Vagina (tissue), 2 donors: ENCODE measurements around the gene SVIL. TPM values are rescaled to one million over a fixed set of nuclear protein-coding genes. Genes with fewer than 3 reads are reported as not detected.
"Not testable (repeated sequence)": the region's sequence is repeated elsewhere in the genome, so short reads cannot be mapped to it uniquely, and the experiment has no call there.

Source experiments
- DNase-seq, 2 donors: peaks; one replicate each; pipeline ENCODE4 v3.0.0-alpha.2; 2017; ENCODE audit errors: extremely low spot score in 2 of 2
- H3K27ac ChIP-seq: fragments of 200-600 bp; sonication (generic); one replicate; pipeline ENCODE4 v1.5.1; 2019
- H3K27me3 ChIP-seq: fragments of 200-600 bp; sonication (generic); one replicate; pipeline ENCODE4 v1.5.1; 2019
- H3K36me3 ChIP-seq, 2 donors: fragments of 200-600 bp; sonication (generic); one replicate each; pipeline ENCODE4 v1.5.1; 2017 to 2019
- H3K4me1 ChIP-seq: fragments of 200-600 bp; sonication (generic); one replicate; pipeline ENCODE4 v1.5.1; 2019
- H3K4me3 ChIP-seq, 2 donors: fragments of 200-600 bp; sonication (generic); 1 replicate in 1 of 2; 2 replicates in 1 of 2; pipeline ENCODE4 v1.5.1; 2016 to 2019
- H3K9me3 ChIP-seq: fragments of 200-600 bp; sonication (generic); one replicate; pipeline ENCODE4 v1.5.1; 2019
- POLR2A ChIP-seq, 2 donors: fragments of 450-650 bp; IDR thresholded peaks; one replicate each; pipeline ENCODE4 v1.6.1; 2017; ENCODE audit warnings: antibody characterized with exemption in 2 of 2, mild to moderate bottlenecking in 2 of 2, moderate library complexity in 2 of 2
- POLR2AphosphoS5 ChIP-seq, 2 donors: sonication (generic); formaldehyde crosslinking; IDR thresholded peaks; one replicate each; pipeline ENCODE4 v1.9.0; 2017; ENCODE audit warnings: antibody characterized with exemption in 2 of 2, mild to moderate bottlenecking in 2 of 2, low read depth in 1 of 2; ENCODE audit not compliant: insufficient read depth in 1 of 2
- intact Hi-C: fragments of 100-400 bp; cut with DNase I; formaldehyde crosslinking; loops from one replicate; pipeline ENCODE4 v1.15.1; 2023
- total RNA-seq: library from RNA; depleted of rRNA; stranded (reverse); fragments of >200 nt; gene quantifications from one replicate; pipeline ENCODE4 v1.2.3, GENCODE V29; 2016
- TF ChIP-seq, protein P1 (sequence below), 3 experiments: fragments of 450-650 bp in 2 of 3; fragments of 200-600 bp in 1 of 3; sonication (generic) in 1 of 3; IDR thresholded peaks; one replicate each; pipeline ENCODE4 v1.5.1; 2017 to 2019; ENCODE audit warnings: antibody characterized with exemption in 3 of 3, mild to moderate bottlenecking in 2 of 3, moderate library complexity in 2 of 3

The SVIL gene
- total RNA-seq, 1 donor from 2014 or later, result 111 TPM

DNA sequence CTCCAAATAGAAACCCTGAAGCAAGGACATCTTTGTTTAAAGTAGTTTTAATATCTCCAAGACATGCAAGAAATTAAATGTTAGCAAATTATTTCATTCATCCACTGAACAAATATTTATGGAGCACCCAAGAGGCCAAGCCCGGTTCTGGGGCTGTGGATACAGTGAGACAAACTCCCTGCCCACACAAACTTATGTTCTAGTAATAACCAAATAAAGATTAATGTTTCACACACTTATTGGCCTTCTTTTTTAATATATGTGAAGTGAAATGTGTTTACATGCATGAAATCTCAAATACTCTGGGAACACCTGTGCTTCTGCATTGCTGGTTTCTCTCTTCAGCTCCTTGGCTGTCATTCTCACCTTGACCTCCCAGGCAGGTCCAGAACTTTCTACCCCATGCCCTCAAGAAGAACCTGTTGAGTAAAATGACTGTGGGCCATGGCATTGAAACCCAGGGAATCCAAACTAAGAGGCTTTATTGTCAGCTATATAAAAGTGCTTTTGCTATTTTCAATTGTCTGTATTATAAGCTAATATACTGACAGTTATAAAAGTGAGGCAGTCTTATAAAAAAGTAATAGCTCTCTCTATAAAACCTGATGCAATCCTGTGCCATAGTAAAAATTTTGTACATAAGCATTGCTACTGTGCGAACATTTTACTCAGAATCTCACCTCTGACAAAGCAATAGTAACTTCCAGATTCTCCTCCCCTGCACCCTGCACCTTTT is 43.7 kb downstream of the SVIL start:
- H3K9me3 ChIP-seq, result no peaks in the 10 kb centered on the region
- intact Hi-C loops, result no loop called here
- no peaks in the 10 kb centered on the region for H3K27me3 ChIP-seq
- peaks cover 56% of the 10 kb centered on the region for H3K4me1 ChIP-seq
- TF ChIP-seq POLR2AphosphoS5 (IDR thresholded peaks at IDR 0.05; ENCODE audit: insufficient read depth in 1 of 2, low read depth in 1 of 2), result no peak
- TF ChIP-seq, protein P1, sequence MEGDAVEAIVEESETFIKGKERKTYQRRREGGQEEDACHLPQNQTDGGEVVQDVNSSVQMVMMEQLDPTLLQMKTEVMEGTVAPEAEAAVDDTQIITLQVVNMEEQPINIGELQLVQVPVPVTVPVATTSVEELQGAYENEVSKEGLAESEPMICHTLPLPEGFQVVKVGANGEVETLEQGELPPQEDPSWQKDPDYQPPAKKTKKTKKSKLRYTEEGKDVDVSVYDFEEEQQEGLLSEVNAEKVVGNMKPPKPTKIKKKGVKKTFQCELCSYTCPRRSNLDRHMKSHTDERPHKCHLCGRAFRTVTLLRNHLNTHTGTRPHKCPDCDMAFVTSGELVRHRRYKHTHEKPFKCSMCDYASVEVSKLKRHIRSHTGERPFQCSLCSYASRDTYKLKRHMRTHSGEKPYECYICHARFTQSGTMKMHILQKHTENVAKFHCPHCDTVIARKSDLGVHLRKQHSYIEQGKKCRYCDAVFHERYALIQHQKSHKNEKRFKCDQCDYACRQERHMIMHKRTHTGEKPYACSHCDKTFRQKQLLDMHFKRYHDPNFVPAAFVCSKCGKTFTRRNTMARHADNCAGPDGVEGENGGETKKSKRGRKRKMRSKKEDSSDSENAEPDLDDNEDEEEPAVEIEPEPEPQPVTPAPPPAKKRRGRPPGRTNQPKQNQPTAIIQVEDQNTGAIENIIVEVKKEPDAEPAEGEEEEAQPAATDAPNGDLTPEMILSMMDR (IDR thresholded peaks at IDR 0.05), result no peak
- no peak for DNase-seq
- no peak overlapping the region for H3K4me3 ChIP-seq
- peak overlapping the region; percentile 29 for H3K27ac ChIP-seq
- no peaks in the 10 kb centered on the region for H3K36me3 ChIP-seq

DNA sequence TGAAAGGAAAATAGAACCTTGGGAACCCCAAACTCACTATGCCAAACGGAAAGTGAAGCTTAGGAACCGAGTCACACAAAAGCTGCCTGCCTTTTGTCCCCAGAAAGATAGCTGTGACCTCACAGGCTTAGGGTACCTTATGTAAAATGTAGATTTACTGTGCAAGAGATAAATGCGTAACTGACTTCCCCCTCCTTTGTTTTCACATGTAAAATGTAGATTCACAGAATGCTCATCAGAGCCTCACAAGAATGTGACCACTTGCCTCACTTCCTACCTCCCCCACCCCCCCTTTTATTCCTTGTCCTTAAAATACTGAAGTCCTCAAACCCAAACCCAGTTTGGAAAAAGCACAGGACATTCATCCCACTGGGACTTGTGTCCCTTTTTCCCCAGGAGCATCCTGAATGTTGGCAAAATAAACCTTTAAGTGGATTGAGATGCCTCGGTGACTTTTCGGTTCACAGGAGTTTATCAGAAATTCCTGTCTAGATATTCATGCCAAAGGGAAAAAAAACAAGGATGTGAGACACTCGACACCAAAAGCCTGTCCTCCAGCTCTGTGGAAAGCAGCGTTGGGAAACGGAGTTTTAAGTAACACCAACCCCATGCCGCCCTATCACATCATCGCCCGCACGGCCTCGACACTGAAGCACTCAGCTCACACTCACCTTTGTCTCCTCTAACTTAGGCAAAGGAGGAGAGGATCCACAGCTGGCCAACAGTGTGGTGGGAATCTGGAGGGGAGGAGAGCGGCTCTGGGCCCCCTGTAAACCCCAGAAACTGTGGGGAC is 45.9 kb downstream of the SVIL start:
- intact Hi-C loops, result no loop called here
- H3K4me3 ChIP-seq, result no peak overlapping the region
- DNase-seq, result no peak
- H3K4me1 ChIP-seq, result peaks cover 66% of the 10 kb centered on the region
- H3K27me3 ChIP-seq, result no peaks in the 10 kb centered on the region
- no peak for TF ChIP-seq POLR2AphosphoS5 (IDR thresholded peaks at IDR 0.05; ENCODE audit: insufficient read depth in 1 of 2, low read depth in 1 of 2)
- TF ChIP-seq POLR2A (IDR thresholded peaks at IDR 0.05), result no peak
- TF ChIP-seq, protein P1 (IDR thresholded peaks at IDR 0.05), result no peak
- no peaks in the 10 kb centered on the region for H3K36me3 ChIP-seq
- H3K9me3 ChIP-seq, result no peaks in the 10 kb centered on the region
- H3K27ac ChIP-seq, result no peak overlapping the region

DNA sequence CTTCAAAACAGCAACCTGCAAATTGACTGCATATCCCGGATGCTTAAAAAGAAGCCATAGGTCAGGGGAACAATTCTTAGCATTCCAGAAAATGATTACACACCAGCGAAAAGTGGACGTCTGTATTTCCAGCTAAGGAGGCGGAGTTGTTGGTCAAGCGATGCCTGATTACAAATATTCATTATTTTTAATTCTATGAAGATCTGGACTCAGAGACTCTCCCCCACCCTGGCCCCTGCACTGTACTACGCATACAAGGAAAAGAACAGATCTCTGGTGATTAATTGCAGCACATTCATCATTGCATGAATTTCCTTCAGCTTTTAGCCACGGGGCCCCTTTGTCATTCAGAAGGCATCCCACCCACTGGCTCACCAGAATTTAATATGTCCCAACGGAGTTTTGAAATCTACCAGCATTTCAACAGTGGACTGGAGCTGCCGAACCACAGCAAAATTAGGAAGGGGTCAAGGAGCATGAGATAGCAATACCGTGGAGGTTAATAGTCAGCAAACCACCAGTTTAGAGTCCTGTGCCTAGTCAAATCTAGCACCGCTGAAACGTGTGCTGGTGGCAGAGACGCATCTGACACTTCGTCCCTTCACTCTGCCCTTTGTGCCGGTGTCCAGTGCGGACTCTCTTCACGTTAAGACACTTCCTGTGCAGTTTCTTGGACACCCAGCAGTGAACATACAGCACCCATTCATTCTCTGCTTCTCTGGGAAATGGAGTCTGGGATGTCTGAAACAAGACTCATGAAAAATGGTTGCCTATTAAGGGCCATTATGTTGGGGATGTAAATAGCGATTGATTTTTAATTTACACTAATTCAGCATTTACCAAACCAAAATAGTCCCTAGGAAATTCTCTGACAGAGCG is 46.8 kb downstream of the SVIL start:
- DNase-seq, H3K9me3 ChIP-seq, H3K27ac ChIP-seq, H3K4me3 ChIP-seq, intact Hi-C loops, H3K36me3 ChIP-seq, H3K27me3 ChIP-seq: not testable (repeated sequence)
- peaks cover 64% of the 10 kb centered on the region for H3K4me1 ChIP-seq

DNA sequence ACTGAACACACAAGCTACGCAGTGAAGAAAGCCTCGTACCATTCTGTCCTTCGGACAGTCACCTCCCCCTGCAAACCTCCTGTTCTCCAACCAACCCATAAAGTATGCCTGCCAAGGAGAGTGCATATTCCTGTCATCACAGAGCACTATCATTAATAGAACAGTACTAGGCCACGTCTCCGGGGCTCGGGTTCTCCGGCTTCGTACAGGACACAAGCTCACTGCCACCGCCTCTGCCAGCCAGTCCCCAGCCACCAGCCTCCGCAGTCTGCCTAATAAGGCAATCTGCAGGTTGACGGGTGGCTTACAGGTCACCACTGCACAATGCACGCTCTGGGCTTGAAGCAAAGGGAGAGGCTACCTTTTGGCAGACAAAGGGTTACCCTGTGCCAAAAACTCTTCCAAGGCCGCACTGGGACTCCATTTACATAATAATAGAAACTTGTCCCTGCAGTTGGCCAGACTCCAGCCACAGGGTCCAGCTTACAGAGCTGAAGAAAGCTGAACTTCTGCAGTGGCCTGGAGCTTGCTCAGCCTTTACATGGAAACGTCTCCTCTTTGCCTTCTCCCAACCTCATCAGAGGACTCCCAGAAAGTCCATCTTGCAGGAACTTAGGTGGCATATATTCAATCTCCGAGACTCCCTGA is 47.5 kb downstream of the SVIL start:
- H3K36me3 ChIP-seq, H3K27me3 ChIP-seq, intact Hi-C loops, H3K27ac ChIP-seq, H3K4me3 ChIP-seq, DNase-seq, H3K9me3 ChIP-seq: not testable (repeated sequence)
- peaks cover 57% of the 10 kb centered on the region for H3K4me1 ChIP-seq

DNA sequence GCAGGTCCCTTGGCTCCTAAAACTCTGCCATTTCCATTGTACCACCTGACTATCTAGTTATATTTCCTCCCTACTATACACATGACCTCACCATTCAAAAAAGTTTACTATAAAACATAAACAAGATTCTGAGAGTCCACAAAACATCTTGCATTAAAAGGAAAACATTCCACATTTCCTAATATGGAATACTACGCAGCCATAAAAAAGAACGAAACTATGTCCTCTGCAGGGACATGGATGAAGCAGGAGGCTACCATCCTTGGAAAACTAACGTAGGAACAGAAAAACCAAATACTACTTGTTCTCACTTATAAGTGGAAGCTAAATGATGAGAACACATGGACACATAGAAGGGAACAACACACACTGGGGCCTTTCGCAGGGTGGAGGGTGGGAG is 48.3 kb downstream of the SVIL start:
- Histone ChIP-seq H3K27ac (no peak overlapping the region), H3K4me3 (no peak overlapping the region), H3K9me3 (no peaks in the 10 kb centered on the region), H3K27me3 (no peaks in the 10 kb centered on the region), H3K36me3 (no peaks in the 10 kb centered on the region), H3K4me1 (peaks cover 49% of the 10 kb centered on the region)
- TF ChIP-seq, protein P1 (IDR thresholded peaks at IDR 0.05), result no peak
- TF ChIP-seq POLR2AphosphoS5 (IDR thresholded peaks at IDR 0.05; ENCODE audit: insufficient read depth in 1 of 2, low read depth in 1 of 2) (no peak), POLR2A (IDR thresholded peaks at IDR 0.05) (no peak)
- intact Hi-C loops, result no loop called here
- DNase-seq, result no peak
